Activated B cell treated with CpG ODN at 0.5 μM for 24 hours (primary cell): ENCODE data around the gene SYCP2L. TPM values are rescaled to one million over a fixed set of nuclear protein-coding genes. Genes with fewer than 3 reads are reported as not detected.

Experiments
- ATAC-seq: fragments of 200-7000 bp; cut with Tn5 transposase; one replicate; pipeline ENCODE4 v1.10.0; 2021; ENCODE audit warnings: low read depth, mild to moderate bottlenecking, moderate library complexity
- CTCF ChIA-PET: fragments of 350-600 bp; sonication (Branson Sonifier 250); formaldehyde crosslinking; loops from one replicate; lab custom pipeline; 2021; ENCODE audit warnings: antibody characterized with exemption; lab: Charles Lee
- POLR2A ChIA-PET: fragments of 350-600 bp; sonication (Branson Sonifier 250); formaldehyde crosslinking; loops from one replicate; lab custom pipeline; 2021; ENCODE audit warnings: antibody characterized with exemption; lab: Charles Lee
- DNase-seq: peaks from one replicate; pipeline ENCODE4 v3.0.0; 2022
- H3K27ac Mint-ChIP-seq: one replicate; pipeline ENCODE4 v1.8.0; 2020; ENCODE audit warnings: mixed read lengths
- H3K27me3 Mint-ChIP-seq: one replicate; pipeline ENCODE4 v1.8.0; 2021; ENCODE audit warnings: mixed read lengths
- H3K36me3 Mint-ChIP-seq: one replicate; pipeline ENCODE4 v1.8.0; 2021; ENCODE audit warnings: low read depth, mixed read lengths
- H3K4me1 Mint-ChIP-seq: one replicate; pipeline ENCODE4 v1.8.0; 2021; ENCODE audit warnings: mixed read lengths
- H3K4me3 Mint-ChIP-seq: one replicate; pipeline ENCODE4 v1.8.0; 2020; ENCODE audit warnings: mild to moderate bottlenecking, mixed read lengths
- H3K9me3 Mint-ChIP-seq: one replicate; pipeline ENCODE4 v1.8.0; 2020; ENCODE audit warnings: mixed read lengths
- intact Hi-C: fragments of 100-400 bp; cut with micrococcal nuclease; formaldehyde crosslinking; loops from one replicate; pipeline ENCODE4 v1.15.1; 2024
- total RNA-seq: library from RNA; stranded (reverse); gene quantifications from 2 replicates; pipeline ENCODE4 v1.2.3, GENCODE V29; 2022
- TF ChIP-seq, protein P1 (sequence below): fragments of 200-600 bp; IDR thresholded peaks from one replicate; pipeline ENCODE4 v1.8.0; 2022; ENCODE audit warnings: antibody characterized with exemption, mild to moderate bottlenecking

SYCP2L gene
- total RNA-seq, 1 donor from 2014 or later, result 0.13 TPM

DNA sequence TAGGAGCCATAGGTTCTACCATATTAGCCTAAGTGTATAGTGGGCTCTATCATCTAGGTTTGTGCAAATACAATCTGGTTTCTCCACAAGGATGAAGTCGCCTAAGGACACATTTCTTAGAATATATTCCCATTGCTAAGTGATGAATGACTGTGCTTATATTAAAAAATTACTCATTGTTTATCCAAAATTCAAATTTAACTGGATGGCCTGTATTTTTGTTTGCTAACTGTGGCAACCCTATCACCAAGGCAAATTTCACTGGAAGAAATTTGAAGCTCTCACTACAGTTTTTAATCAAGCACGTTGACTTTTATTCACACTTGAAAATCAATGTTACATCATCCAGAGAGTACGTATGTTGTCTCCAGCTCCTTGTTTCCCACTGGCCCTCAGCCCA lies 18.9 kb upstream of the SYCP2L start:
- Mint-ChIP-seq H3K4me1 (no peaks in the 10 kb centered on the region), H3K27ac (no peak overlapping the region), H3K4me3 (no peak overlapping the region), H3K27me3 (no peaks in the 10 kb centered on the region), H3K36me3 (no peaks in the 10 kb centered on the region), H3K9me3 (peaks cover 2% of the 10 kb centered on the region)
- CTCF ChIA-PET, result no interaction called here
- TF ChIP-seq, protein P1, sequence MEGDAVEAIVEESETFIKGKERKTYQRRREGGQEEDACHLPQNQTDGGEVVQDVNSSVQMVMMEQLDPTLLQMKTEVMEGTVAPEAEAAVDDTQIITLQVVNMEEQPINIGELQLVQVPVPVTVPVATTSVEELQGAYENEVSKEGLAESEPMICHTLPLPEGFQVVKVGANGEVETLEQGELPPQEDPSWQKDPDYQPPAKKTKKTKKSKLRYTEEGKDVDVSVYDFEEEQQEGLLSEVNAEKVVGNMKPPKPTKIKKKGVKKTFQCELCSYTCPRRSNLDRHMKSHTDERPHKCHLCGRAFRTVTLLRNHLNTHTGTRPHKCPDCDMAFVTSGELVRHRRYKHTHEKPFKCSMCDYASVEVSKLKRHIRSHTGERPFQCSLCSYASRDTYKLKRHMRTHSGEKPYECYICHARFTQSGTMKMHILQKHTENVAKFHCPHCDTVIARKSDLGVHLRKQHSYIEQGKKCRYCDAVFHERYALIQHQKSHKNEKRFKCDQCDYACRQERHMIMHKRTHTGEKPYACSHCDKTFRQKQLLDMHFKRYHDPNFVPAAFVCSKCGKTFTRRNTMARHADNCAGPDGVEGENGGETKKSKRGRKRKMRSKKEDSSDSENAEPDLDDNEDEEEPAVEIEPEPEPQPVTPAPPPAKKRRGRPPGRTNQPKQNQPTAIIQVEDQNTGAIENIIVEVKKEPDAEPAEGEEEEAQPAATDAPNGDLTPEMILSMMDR, result no peak
- ATAC-seq (no peak), DNase-seq (no peak)
- intact Hi-C loops, result no loop called here
- POLR2A ChIA-PET, result no interaction called here

DNA sequence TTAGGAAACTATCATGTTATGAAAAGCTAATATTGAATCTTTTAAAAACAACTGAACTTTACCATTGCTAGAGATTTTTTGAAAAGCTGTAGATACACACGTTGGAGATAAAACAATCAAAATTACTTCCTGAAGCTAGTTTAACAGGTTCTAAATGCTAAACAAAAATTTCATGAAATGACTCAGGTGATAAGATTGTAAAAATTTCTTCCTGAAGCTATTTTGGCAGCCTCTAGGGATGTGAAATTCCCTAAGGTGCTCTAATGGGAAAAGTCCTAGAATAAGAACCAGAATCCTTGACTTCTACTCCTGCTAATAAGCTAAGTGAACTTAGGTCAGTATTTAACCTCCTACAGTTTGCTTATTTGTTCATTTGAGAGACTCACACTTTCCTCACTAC lies 13.5 kb upstream of the SYCP2L start:
- no peak overlapping the region for H3K27ac Mint-ChIP-seq
- no peak overlapping the region for H3K4me3 Mint-ChIP-seq
- H3K9me3 Mint-ChIP-seq, result no peaks in the 10 kb centered on the region
- CTCF ChIA-PET, result no interaction called here
- H3K36me3 Mint-ChIP-seq, result no peaks in the 10 kb centered on the region
- DNase-seq (no peak), ATAC-seq (no peak)
- no peaks in the 10 kb centered on the region for H3K4me1 Mint-ChIP-seq
- POLR2A ChIA-PET, result no interaction called here
- TF ChIP-seq, protein P1, result no peak
- peaks cover 16% of the 10 kb centered on the region for H3K27me3 Mint-ChIP-seq
- intact Hi-C loops, result no loop called here

GRCh38 chr6:10874207-10874606 lies 12.6 kb upstream of the SYCP2L start:
- Mint-ChIP-seq H3K4me1 (no peaks in the 10 kb centered on the region), H3K27ac (no peak overlapping the region), H3K9me3 (no peaks in the 10 kb centered on the region), H3K27me3 (peaks cover 17% of the 10 kb centered on the region), H3K4me3 (no peak overlapping the region), H3K36me3 (no peaks in the 10 kb centered on the region)
- DNase-seq (no peak), ATAC-seq (no peak)
- TF ChIP-seq, protein P1, result no peak
- ChIA-PET CTCF (no interaction called here), POLR2A (no interaction called here)
- intact Hi-C loops, result no loop called here

- no peaks in the 10 kb centered on the region for H3K9me3 Mint-ChIP-seq
- H3K27ac Mint-ChIP-seq, result no peak overlapping the region
- H3K36me3 Mint-ChIP-seq, result no peaks in the 10 kb centered on the region
- H3K4me1 Mint-ChIP-seq, result no peaks in the 10 kb centered on the region
- DNase-seq (no peak), ATAC-seq (no peak)
- no peak overlapping the region for H3K4me3 Mint-ChIP-seq
- intact Hi-C loops, result no loop called here
- POLR2A ChIA-PET, result no interaction called here
- CTCF ChIA-PET, result no interaction called here
- TF ChIP-seq, protein P1, result no peak
- H3K27me3 Mint-ChIP-seq, result peaks cover 23% of the 10 kb centered on the region
Measured at GRCh38 chr6:10875026-10875425, 11.8 kb upstream of the SYCP2L start.

DNA sequence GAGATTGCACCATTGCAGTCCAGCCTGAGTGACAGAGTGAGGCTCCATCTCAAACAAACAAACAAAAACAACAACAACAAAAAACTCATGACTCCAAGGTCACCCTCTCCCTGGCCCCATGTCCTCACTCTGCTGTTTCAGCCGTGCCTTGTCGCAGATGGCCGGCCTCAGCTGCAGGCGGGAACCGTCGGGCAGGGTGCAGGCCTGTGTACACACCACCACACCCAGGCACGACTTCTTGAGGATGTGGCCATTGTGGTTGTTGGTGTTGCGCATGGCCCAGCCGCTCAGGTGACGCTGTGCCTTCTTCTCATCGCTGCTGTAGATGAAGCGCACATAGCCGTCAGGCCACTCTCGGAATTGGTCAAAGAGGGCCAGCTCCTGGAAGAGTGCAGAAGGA lies 9.8 kb upstream of the SYCP2L start:
- no peak overlapping the region for H3K27ac Mint-ChIP-seq
- POLR2A ChIA-PET, result no interaction called here
- H3K27me3 Mint-ChIP-seq, result peaks cover 40% of the 10 kb centered on the region
- H3K4me3 Mint-ChIP-seq, result no peak overlapping the region
- intact Hi-C loops, result no loop called here
- H3K36me3 Mint-ChIP-seq, result no peaks in the 10 kb centered on the region
- DNase-seq (no peak), ATAC-seq (no peak)
- no peaks in the 10 kb centered on the region for H3K9me3 Mint-ChIP-seq
- TF ChIP-seq, protein P1, result no peak
- H3K4me1 Mint-ChIP-seq, result peaks cover 4% of the 10 kb centered on the region
- CTCF ChIA-PET, result no interaction called here
